T-helper 2 cell treated with Interferon-gamma antibody and Interleukin-4, amounts not matched to agents 5 μg/mL and 100 μg/mL, for 36 hours (primary cell): ENCODE data around the gene MRS2.

Experiments
- DNase-seq: peaks from one replicate; pipeline ENCODE4 v3.0.0; 2021; ENCODE audit warnings: low spot score
- H3K27ac Mint-ChIP-seq: one replicate; pipeline ENCODE4 v1.8.0; 2021; ENCODE audit warnings: mild to moderate bottlenecking, mixed read lengths
- H3K27me3 Mint-ChIP-seq: one replicate; pipeline ENCODE4 v1.8.0; 2021; ENCODE audit warnings: low read depth, mixed read lengths
- H3K36me3 Mint-ChIP-seq: one replicate; pipeline ENCODE4 v1.8.0; 2021; ENCODE audit warnings: low read depth, mixed read lengths
- H3K4me1 Mint-ChIP-seq: one replicate; pipeline ENCODE4 v1.8.0; 2021; ENCODE audit warnings: low read depth, mixed read lengths
- H3K4me3 Mint-ChIP-seq: one replicate; pipeline ENCODE4 v1.8.0; 2022; ENCODE audit warnings: mild to moderate bottlenecking, moderate library complexity, mixed read lengths
- H3K9me3 Mint-ChIP-seq: one replicate; pipeline ENCODE4 v1.8.0; 2021; ENCODE audit warnings: mixed read lengths

Gene MRS2

DNA sequence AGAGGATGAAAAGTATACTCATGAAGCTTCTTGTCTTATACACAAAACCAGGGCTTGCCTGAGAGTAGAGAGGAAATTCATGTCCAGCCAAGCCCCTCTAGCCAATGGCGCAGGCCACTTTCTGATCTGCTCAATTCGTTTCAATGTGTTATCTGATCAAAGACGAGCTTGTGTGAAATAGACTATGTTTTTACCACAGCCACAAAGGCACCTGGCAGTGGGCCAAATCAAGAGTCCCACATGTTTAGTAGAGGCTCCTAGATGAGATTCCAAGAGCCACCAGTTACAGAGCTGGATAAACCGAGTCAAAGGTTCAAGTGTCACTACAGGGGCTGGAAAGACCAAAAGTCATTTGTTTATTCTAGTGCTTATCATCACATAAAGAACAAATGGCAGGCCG lies 51.7 kb downstream of the MRS2 start:
- Mint-ChIP-seq H3K27ac (no peak overlapping the region), H3K36me3 (no peaks in the 10 kb centered on the region)

DNA sequence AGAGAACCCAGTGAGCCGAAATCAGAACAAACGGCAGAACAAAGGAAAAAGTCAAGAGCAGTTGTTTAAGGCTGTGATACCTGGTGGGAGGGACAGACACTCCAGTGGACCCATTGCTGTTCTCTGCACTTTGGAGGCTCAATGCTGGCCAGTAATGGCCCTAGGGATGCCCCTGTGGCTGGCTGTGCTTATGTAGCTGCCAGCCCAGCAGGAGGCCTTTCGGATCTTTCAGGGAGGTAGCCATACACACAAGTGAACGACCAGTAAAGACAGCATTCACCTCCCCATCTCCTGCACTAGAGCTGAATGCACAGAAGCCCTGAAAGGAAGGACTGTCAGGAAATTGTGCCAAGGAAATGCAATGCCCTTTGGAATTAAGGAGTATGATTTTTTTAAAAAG lies 52.3 kb downstream of the MRS2 start:
- Mint-ChIP-seq H3K27ac (no peak overlapping the region), H3K4me1 (no peaks in the 10 kb centered on the region), H3K27me3 (no peaks in the 10 kb centered on the region), H3K36me3 (no peaks in the 10 kb centered on the region), H3K9me3 (no peaks in the 10 kb centered on the region), H3K4me3 (no peak overlapping the region)
- no peak for DNase-seq

More for the DNA sequence above, 51.7 kb downstream of the MRS2 start:
- no peak overlapping the region for H3K4me3 Mint-ChIP-seq
- H3K9me3 Mint-ChIP-seq = no peaks in the 10 kb centered on the region
- H3K27me3 Mint-ChIP-seq = no peaks in the 10 kb centered on the region
- no peaks in the 10 kb centered on the region for H3K4me1 Mint-ChIP-seq
- no peak for DNase-seq

GRCh38 chr6:24458134-24458533 lies 55.4 kb downstream of the MRS2 start:
- Mint-ChIP-seq H3K36me3 (no peaks in the 10 kb centered on the region), H3K4me3 (no peak overlapping the region), H3K4me1 (no peaks in the 10 kb centered on the region), H3K27ac (no peak overlapping the region), H3K9me3 (no peaks in the 10 kb centered on the region), H3K27me3 (no peaks in the 10 kb centered on the region)
- DNase-seq = no peak

GRCh38 chr6:24458941-24459340 lies 56.2 kb downstream of the MRS2 start:
- Mint-ChIP-seq H3K27ac (no peak overlapping the region), H3K36me3 (no peaks in the 10 kb centered on the region), H3K4me3 (no peak overlapping the region), H3K27me3 (no peaks in the 10 kb centered on the region), H3K9me3 (no peaks in the 10 kb centered on the region), H3K4me1 (no peaks in the 10 kb centered on the region)
- no peak for DNase-seq

DNA sequence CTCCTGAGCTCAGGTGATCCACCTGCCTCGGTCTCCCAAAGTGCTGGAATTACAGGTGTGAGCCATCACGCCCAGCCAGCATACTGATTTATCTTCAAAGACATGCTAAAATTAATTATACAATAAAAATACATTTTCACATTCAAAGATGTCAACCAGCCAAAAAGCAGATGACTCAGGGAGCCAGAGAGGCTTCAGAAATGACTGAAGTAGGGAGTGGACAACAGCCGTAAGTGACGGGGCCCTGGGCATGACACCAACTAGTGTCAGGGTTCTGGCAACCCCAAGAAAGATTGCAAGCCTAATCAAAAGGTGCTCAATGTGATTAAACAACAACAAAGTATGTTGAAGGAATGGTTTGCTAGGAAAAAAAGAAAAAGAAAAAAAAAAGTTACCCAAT lies 58.2 kb downstream of the MRS2 start:
- Mint-ChIP-seq H3K9me3 (no peaks in the 10 kb centered on the region), H3K36me3 (no peaks in the 10 kb centered on the region), H3K4me3 (no peak overlapping the region), H3K27ac (no peak overlapping the region), H3K4me1 (no peaks in the 10 kb centered on the region), H3K27me3 (no peaks in the 10 kb centered on the region)
- DNase-seq = no peak

DNA sequence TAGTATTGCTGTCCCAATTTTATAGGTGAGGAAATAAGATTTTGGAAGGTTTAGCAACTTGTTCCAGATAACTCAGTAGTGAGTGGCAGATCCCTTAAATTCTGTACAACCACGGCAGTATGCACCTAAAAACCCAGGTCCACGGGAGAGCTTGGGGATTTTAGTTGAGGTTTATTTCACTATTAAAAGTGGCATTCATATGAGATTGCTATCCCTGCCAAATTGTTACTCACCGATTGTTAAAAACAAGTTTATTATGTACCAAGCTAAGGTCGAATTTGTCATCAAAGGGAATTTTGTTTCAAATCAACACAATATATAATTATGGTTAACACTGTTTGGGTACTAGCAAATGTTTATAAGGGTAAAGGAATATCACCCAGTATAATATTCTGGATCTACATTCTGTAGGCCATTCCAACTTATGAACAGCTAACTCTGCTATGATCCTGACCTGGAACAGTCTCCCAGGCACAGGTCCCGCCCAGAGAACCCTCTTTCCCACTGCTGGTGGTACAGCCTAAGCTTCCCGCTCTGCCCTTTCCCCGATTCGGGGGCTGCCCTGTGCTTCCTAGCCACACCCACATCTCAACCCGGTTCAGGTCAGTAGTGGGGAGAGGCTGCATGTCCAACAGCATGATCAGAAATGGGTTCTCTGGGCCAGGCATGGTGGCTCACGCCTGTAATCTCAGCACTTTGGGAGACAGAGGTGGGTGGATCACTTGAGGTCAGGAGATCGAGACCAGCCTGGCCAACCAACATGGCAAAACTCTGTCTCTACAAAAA lies 61.7 kb downstream of the MRS2 start:
- no peak for DNase-seq
- Mint-ChIP-seq H3K4me1 (no peaks in the 10 kb centered on the region), H3K27ac (no peak overlapping the region), H3K9me3 (no peaks in the 10 kb centered on the region), H3K36me3 (no peaks in the 10 kb centered on the region), H3K27me3 (peaks cover 2% of the 10 kb centered on the region), H3K4me3 (no peak overlapping the region)

DNA sequence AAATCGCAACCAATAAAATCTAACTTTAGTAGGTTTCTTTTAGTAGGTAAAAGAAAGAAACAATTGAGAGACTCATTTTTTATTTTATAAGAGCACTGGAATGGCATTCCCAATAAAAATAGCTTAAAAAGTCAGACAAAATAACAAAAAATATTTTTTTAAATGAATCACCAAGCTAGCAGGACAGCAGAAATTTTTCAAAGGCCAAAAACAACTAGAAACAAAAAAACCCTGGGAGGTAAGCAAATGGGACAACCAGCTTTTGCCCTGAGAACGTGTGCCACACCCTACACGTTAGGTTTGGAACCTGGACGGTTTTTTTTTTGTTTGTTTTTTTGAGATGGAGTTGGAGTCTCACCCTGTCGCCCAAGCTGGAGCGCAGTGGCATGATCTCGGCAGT lies 67.1 kb downstream of the MRS2 start:
- no peak for DNase-seq
- peaks cover 2% of the 10 kb centered on the region for H3K27me3 Mint-ChIP-seq
- H3K27ac Mint-ChIP-seq = no peak overlapping the region
- H3K9me3 Mint-ChIP-seq = no peaks in the 10 kb centered on the region
- no peaks in the 10 kb centered on the region for H3K4me1 Mint-ChIP-seq
- no peaks in the 10 kb centered on the region for H3K36me3 Mint-ChIP-seq
- H3K4me3 Mint-ChIP-seq = no peak overlapping the region

DNA sequence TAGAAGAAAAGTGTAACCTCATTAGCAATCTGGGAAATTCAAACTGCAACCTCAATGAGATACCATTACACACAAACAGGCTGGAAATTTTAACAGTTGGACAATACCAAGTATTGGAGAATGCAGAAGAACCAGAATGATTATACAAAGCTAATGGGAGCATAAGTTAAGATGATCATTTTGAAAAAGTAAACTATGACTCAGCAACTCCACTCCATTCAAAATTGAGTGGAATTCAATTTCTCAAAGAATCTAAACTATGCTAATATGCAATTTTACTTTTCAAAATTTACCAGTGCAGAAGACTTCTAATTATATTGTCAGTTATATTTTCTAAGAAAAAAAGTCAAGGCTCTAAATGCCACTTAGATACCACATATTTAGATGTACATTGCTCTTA lies 69.4 kb downstream of the MRS2 start:
- no peaks in the 10 kb centered on the region for H3K4me1 Mint-ChIP-seq
- H3K4me3 Mint-ChIP-seq = no peak overlapping the region
- no peak for DNase-seq
- H3K36me3 Mint-ChIP-seq = no peaks in the 10 kb centered on the region
- no peaks in the 10 kb centered on the region for H3K27me3 Mint-ChIP-seq
- no peaks in the 10 kb centered on the region for H3K9me3 Mint-ChIP-seq
- H3K27ac Mint-ChIP-seq = no peak overlapping the region
